D721Med (cell line): Measurements from ENCODE around the gene TUBGCP5.

Experiments
- DNase-seq: peaks from one replicate; pipeline ENCODE4 v3.0.0; 2011; ENCODE audit warnings: low spot score; ENCODE audit not compliant: insufficient read length
- FAIRE-seq: peaks from 2 replicates; lab custom pipeline; 2011; peaks lifted over from hg19 to GRCh38; lab: Jason Lieb, UNC
- CTCF ChIP-seq: IDR thresholded peaks from 2 replicates; pipeline ENCODE4 v1.5.1; 2012; ENCODE audit warnings: mild to moderate bottlenecking, control low read depth; ENCODE audit not compliant: insufficient read depth; ENCODE audit errors: missing control alignments

Gene TUBGCP5

GRCh38 chr15:22956257-22956977 is 83.0 kb downstream of the TUBGCP5 start:
- DNase-seq = no peak
- FAIRE-seq = no peak
- TF ChIP-seq CTCF = no peak

- no peak for FAIRE-seq
- DNase-seq = no peak
- TF ChIP-seq CTCF = no peak
Measured at GRCh38 chr15:22955544-22956119, 83.7 kb downstream of the TUBGCP5 start.

- FAIRE-seq (no peak), DNase-seq (no peak)
- TF ChIP-seq CTCF = no peak
Measured at GRCh38 chr15:22954798-22955543, 84.4 kb downstream of the TUBGCP5 start.

- DNase-seq = no peak
- no peak for FAIRE-seq
- no peak for TF ChIP-seq CTCF
Measured at GRCh38 chr15:22954326-22954725, 85.0 kb downstream of the TUBGCP5 start.

- FAIRE-seq (no peak), DNase-seq (no peak)
- TF ChIP-seq CTCF = no peak
Measured at GRCh38 chr15:22952796-22953579, 86.4 kb downstream of the TUBGCP5 start.

GRCh38 chr15:22951381-22952280 is 87.7 kb downstream of the TUBGCP5 start:
- TF ChIP-seq CTCF = no peak
- FAIRE-seq (no peak), DNase-seq (no peak)
